Mononuclear cell (primary cell): ENCODE results near the gene WNK1. TPM values are rescaled to one million over a fixed set of nuclear protein-coding genes. Genes with fewer than 3 reads are reported as not detected.

Experiments
- total RNA-seq: library from RNA; depleted of rRNA; stranded (reverse); fragments of >200 nt; gene quantifications from one replicate; pipeline ENCODE4 v1.2.3, GENCODE V29; 2012

WNK1 gene
- total RNA-seq, 1 donor, result 94.1 TPM

Other genes with a start within 250 kb of the WNK1 start
- 8.4 TPM for gene NINJ2, start 89.1 kb upstream of the WNK1 start, total RNA-seq
- 3.3 TPM for gene RAD52, start 197.1 kb downstream of the WNK1 start, total RNA-seq
- 30.2 TPM for gene ERC1, start 238.6 kb downstream of the WNK1 start, total RNA-seq